Neural progenitor cell (in vitro differentiated cells): ENCODE results near the gene G6PD. TPM values are rescaled to one million over a fixed set of nuclear protein-coding genes. Genes with fewer than 3 reads are reported as not detected.

ENCODE experiments used
- DNase-seq: peaks from one replicate; pipeline ENCODE4 v3.0.0-alpha.2; 2016; ENCODE audit warnings: low spot score
- H2AFZ ChIP-seq: fragments of 200-600 bp; sonication (generic); replicated peaks from 2 replicates; pipeline ENCODE4 v1.6.1; 2016; ENCODE audit warnings: antibody characterized with exemption
- H3F3A ChIP-seq: fragments of 200-600 bp; sonication (generic); 2 replicates; pipeline ENCODE4 v1.6.1; 2016; ENCODE audit warnings: antibody characterized with exemption, low read depth
- H3K27ac ChIP-seq: fragments of 200-600 bp; sonication (generic); 2 replicates; pipeline ENCODE4 v1.5.1; 2016; ENCODE audit warnings: mild to moderate bottlenecking
- H3K27me3 ChIP-seq: fragments of 200-600 bp; sonication (generic); 2 replicates; pipeline ENCODE4 v1.6.1; 2016; ENCODE audit warnings: mild to moderate bottlenecking, moderate library complexity
- H3K36me3 ChIP-seq: fragments of 200-600 bp; sonication (generic); 2 replicates; pipeline ENCODE4 v1.5.1; 2016
- H3K4me1 ChIP-seq: fragments of 200-600 bp; sonication (generic); 2 replicates; pipeline ENCODE4 v1.6.1; 2016; ENCODE audit warnings: mixed run types
- H3K4me2 ChIP-seq: fragments of 200-600 bp; sonication (generic); 2 replicates; pipeline ENCODE4 v1.6.1; 2016
- H3K4me3 ChIP-seq: fragments of 200-600 bp; sonication (generic); 2 replicates; pipeline ENCODE4 v1.5.1; 2016
- H3K79me2 ChIP-seq: fragments of 200-600 bp; sonication (generic); 2 replicates; pipeline ENCODE4 v1.6.1; 2016; ENCODE audit warnings: low read depth
- H3K9ac ChIP-seq: fragments of 200-600 bp; sonication (generic); 2 replicates; pipeline ENCODE4 v1.6.1; 2016
- H3K9me3 ChIP-seq: fragments of 200-600 bp; sonication (generic); 2 replicates; pipeline ENCODE4 v1.5.1; 2016; ENCODE audit warnings: low read depth
- H4K20me1 ChIP-seq: fragments of 200-600 bp; sonication (generic); 2 replicates; pipeline ENCODE4 v1.6.1; 2016; ENCODE audit warnings: low read depth
- H3K27ac Mint-ChIP-seq: 3 replicates; pipeline ENCODE4 v1.8.0; 2021; ENCODE audit warnings: mixed read lengths
- H3K27me3 Mint-ChIP-seq: 2 replicates; pipeline ENCODE4 v1.8.0; 2022; ENCODE audit warnings: low read depth, mild to moderate bottlenecking, inconsistent platforms, moderate library complexity, mixed read lengths; ENCODE audit not compliant: insufficient read depth
- H3K36me3 Mint-ChIP-seq: 3 replicates; pipeline ENCODE4 v1.8.0; 2021; ENCODE audit warnings: mixed read lengths
- H3K4me1 Mint-ChIP-seq: 3 replicates; pipeline ENCODE4 v1.8.0; 2021; ENCODE audit warnings: mixed read lengths
- H3K4me3 Mint-ChIP-seq: 3 replicates; pipeline ENCODE4 v1.8.0; 2021; ENCODE audit warnings: mild to moderate bottlenecking, moderate library complexity, mixed read lengths
- H3K9me3 Mint-ChIP-seq: 3 replicates; pipeline ENCODE4 v1.8.0; 2020; ENCODE audit warnings: mixed read lengths
- CTCF ChIP-seq: fragments of 200-600 bp; sonication (generic); IDR thresholded peaks from 2 replicates; pipeline ENCODE4 v1.5.1; 2017; ENCODE audit warnings: antibody characterized with exemption, mild to moderate bottlenecking
- EZH2 ChIP-seq: fragments of 200-600 bp; sonication (generic); IDR thresholded peaks from 2 replicates; pipeline ENCODE4 v1.6.1; 2017; ENCODE audit warnings: antibody characterized with exemption, mild to moderate bottlenecking, moderate library complexity
- EZH2phosphoT487 ChIP-seq: fragments of 200-600 bp; sonication (generic); IDR thresholded peaks from 2 replicates; pipeline ENCODE4 v1.6.1; 2017; ENCODE audit warnings: antibody characterized with exemption
- total RNA-seq: library from RNA; depleted of rRNA; stranded (reverse); fragments of >200 nt; gene quantifications from 2 replicates; pipeline ENCODE4 v1.2.3, GENCODE V29; 2015; ENCODE audit warnings: low replicate concordance

G6PD gene
- total RNA-seq, 1 donor from 2014 or later, result 21.6 TPM

- H3K27me3 Mint-ChIP-seq, result peaks cover 8% of the 10 kb centered on the region
- no peak overlapping the region for H3K4me2 ChIP-seq
- H3K27ac ChIP-seq, result no peak overlapping the region
- no peaks in the 10 kb centered on the region for H3K36me3 ChIP-seq
- TF ChIP-seq EZH2phosphoT487, result no peak
- TF ChIP-seq EZH2, result no peak
- no peaks in the 10 kb centered on the region for H3F3A ChIP-seq
- H3K27me3 ChIP-seq, result no peaks in the 10 kb centered on the region
- H3K4me3 ChIP-seq, result no peak overlapping the region
- H3K4me3 Mint-ChIP-seq, result peak overlapping the region; percentile 7
- H3K27ac Mint-ChIP-seq, result no peak overlapping the region
- no peak overlapping the region for H3K9ac ChIP-seq
- H3K9me3 Mint-ChIP-seq, result peaks cover 28% of the 10 kb centered on the region
- DNase-seq, result no peak
- H2AFZ ChIP-seq, result no peak overlapping the region
- H3K9me3 ChIP-seq, result no peaks in the 10 kb centered on the region
- H4K20me1 ChIP-seq, result no peaks in the 10 kb centered on the region
- no peaks in the 10 kb centered on the region for H3K4me1 ChIP-seq
- peaks cover 34% of the 10 kb centered on the region for H3K79me2 ChIP-seq
- peaks cover 4% of the 10 kb centered on the region for H3K36me3 Mint-ChIP-seq
- peaks cover 12% of the 10 kb centered on the region for H3K4me1 Mint-ChIP-seq
These were observed 3.1 kb upstream of the G6PD start for GRCh38 chrX:154549766-154550165.

- Mint-ChIP-seq H3K27ac (no peak overlapping the region), H3K36me3 (peaks cover 3% of the 10 kb centered on the region), H3K4me1 (peaks cover 12% of the 10 kb centered on the region), H3K9me3 (peaks cover 26% of the 10 kb centered on the region), H3K27me3 (peaks cover 7% of the 10 kb centered on the region), H3K4me3 (peak overlapping the region; percentile 91)
- Histone ChIP-seq H3K36me3 (no peaks in the 10 kb centered on the region), H3K4me2 (peak overlapping the region; percentile 77), H3K79me2 (peaks cover 34% of the 10 kb centered on the region), H3K9me3 (no peaks in the 10 kb centered on the region), H3K27me3 (no peaks in the 10 kb centered on the region), H4K20me1 (no peaks in the 10 kb centered on the region), H2AFZ (no peak overlapping the region), H3K9ac (peak overlapping the region; percentile 66), H3K4me3 (peak overlapping the region; percentile 68), H3K4me1 (no peaks in the 10 kb centered on the region), H3F3A (no peaks in the 10 kb centered on the region), H3K27ac (peak overlapping the region; percentile 90)
- no peak for DNase-seq
- TF ChIP-seq EZH2 (no peak), EZH2phosphoT487 (no peak), CTCF (no peak)
These were observed 1.3 kb upstream of the G6PD start for GRCh38 chrX:154548028-154548316.

- Histone ChIP-seq H3K79me2 (peaks cover 34% of the 10 kb centered on the region), H3K4me3 (peak within 1 kb of the TSS; percentile 68), H3K9me3 (no peaks in the 10 kb centered on the region), H3F3A (no peaks in the 10 kb centered on the region), H3K27me3 (no peaks in the 10 kb centered on the region), H3K4me1 (no peaks in the 10 kb centered on the region), H3K4me2 (peak within 1 kb of the TSS; percentile 83), H3K36me3 (no peaks in the 10 kb centered on the region), H4K20me1 (no peaks in the 10 kb centered on the region), H2AFZ (no peak within 1 kb of the TSS), H3K27ac (peak within 1 kb of the TSS; percentile 90), H3K9ac (peak within 1 kb of the TSS; percentile 66)
- Mint-ChIP-seq H3K27ac (no peak within 1 kb of the TSS), H3K4me1 (peaks cover 12% of the 10 kb centered on the region), H3K9me3 (peaks cover 25% of the 10 kb centered on the region), H3K27me3 (peaks cover 7% of the 10 kb centered on the region), H3K36me3 (peaks cover 7% of the 10 kb centered on the region), H3K4me3 (peak within 1 kb of the TSS; percentile 91)
- TF ChIP-seq EZH2, result no peak
- no peak for TF ChIP-seq CTCF
- TF ChIP-seq EZH2phosphoT487, result no peak
- peak; percentile 90 for DNase-seq
These were observed 790 bp upstream of the G6PD start, which contains the start of gene IKBKG for GRCh38 chrX:154547245-154548027. Gene IKBKG (plus strand): TSS chrX:154547620. CDS start chrX:154552003, 4,383 bp downstream.

GRCh38 chrX:154545673-154546274 lies 872 bp downstream of the G6PD start:
- DNase-seq, result no peak
- Histone ChIP-seq H3K4me3 (peak overlapping the region; percentile 68), H4K20me1 (no peaks in the 10 kb centered on the region), H3K27ac (no peak overlapping the region), H3K9ac (no peak overlapping the region), H3K9me3 (no peaks in the 10 kb centered on the region), H3K36me3 (no peaks in the 10 kb centered on the region), H3K4me2 (peak overlapping the region; percentile 83), H3F3A (no peaks in the 10 kb centered on the region), H3K4me1 (no peaks in the 10 kb centered on the region), H3K79me2 (peaks cover 34% of the 10 kb centered on the region), H2AFZ (no peak overlapping the region), H3K27me3 (no peaks in the 10 kb centered on the region)
- Mint-ChIP-seq H3K27ac (no peak overlapping the region), H3K27me3 (peaks cover 7% of the 10 kb centered on the region), H3K4me1 (peaks cover 12% of the 10 kb centered on the region), H3K36me3 (peaks cover 7% of the 10 kb centered on the region), H3K4me3 (peak overlapping the region; percentile 85), H3K9me3 (peaks cover 23% of the 10 kb centered on the region)
- TF ChIP-seq EZH2, result no peak
- TF ChIP-seq CTCF, result no peak
